GM18502 (cell line): ENCODE measurements around the gene MYCT1.
"Not testable (repeated sequence)": the region's sequence is repeated elsewhere in the genome, so short reads cannot be mapped to it uniquely, and the experiment has no call there.

Experiments used
- ATAC-seq: cut with Tn5 transposase; IDR thresholded peaks from one replicate; pipeline ENCODE4 v1.9.1; 2021; ENCODE audit warnings: mild to moderate bottlenecking; ENCODE audit not compliant: unreplicated experiment, poor library complexity

The MYCT1 gene, protein sequence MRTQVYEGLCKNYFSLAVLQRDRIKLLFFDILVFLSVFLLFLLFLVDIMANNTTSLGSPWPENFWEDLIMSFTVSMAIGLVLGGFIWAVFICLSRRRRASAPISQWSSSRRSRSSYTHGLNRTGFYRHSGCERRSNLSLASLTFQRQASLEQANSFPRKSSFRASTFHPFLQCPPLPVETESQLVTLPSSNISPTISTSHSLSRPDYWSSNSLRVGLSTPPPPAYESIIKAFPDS

DNA sequence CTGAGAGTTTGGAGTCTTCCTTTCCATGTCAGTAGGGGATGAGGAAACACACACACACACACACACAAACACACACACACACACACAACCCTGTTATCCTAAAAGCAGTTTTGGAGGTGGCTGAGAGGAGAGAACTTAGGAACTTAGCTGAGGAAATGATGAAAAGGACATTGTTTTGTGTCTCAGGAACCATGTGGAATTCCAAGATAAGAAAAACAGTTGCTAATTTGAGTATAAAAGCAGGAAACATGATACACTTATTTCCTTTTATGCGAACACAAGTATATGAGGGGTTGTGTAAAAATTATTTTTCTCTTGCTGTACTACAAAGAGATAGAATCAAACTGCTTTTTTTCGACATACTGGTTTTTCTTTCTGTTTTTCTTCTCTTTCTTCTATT lies at the start of gene MYCT1:
TSS of gene MYCT1 (plus strand) at position 264 of the 400 bp plus-strand sequence. CDS start at position 270, 6 bp downstream.
- no peak for ATAC-seq

GRCh38 chr6:152648105-152648504 lies 49.6 kb upstream of the MYCT1 start:
- ATAC-seq, result no peak

DNA sequence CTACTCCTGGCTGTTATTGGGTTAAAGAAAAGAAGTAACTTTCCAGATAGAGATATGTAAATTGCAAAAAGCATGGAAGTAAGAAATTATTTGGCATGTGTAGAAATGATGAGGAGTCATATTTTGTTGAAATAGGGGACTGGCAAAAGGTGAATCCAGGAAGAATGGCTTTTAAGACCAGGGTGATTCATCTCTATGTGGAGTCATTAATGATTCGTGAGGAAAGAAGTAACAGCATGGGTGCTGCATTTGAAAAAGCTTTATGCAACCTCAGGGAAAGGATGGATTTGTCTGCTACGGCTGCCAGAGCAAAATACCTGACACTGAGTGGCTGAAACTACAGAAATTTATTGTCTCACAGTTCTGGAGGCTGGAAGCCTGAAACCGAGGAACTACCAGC lies 45.7 kb upstream of the MYCT1 start:
- ATAC-seq, result no peak

DNA sequence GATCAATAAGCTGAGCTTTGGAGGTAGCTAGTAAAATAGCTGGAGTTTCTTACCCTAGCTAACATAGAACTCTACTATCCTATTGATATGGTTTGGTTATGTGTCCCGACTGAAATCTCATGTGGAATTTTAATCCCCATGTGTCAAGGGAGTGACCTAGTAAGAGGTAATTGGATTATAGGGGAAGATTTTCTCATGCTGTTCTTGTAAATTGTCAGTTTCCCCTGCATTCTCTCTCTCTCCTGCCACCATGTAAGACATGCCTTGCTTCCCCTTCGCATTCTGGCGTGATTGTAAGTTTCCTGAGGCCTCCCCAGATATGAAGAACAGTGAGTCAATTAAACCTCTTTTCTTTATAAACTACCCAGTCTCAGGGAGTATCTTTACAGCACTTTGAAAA lies 35.9 kb upstream of the MYCT1 start:
- ATAC-seq, result no peak

GRCh38 chr6:152669895-152670294 lies 27.8 kb upstream of the MYCT1 start:
- ATAC-seq, result peak; percentile 67

GRCh38 chr6:152671171-152671570 lies 26.5 kb upstream of the MYCT1 start:
- ATAC-seq, result no peak

DNA sequence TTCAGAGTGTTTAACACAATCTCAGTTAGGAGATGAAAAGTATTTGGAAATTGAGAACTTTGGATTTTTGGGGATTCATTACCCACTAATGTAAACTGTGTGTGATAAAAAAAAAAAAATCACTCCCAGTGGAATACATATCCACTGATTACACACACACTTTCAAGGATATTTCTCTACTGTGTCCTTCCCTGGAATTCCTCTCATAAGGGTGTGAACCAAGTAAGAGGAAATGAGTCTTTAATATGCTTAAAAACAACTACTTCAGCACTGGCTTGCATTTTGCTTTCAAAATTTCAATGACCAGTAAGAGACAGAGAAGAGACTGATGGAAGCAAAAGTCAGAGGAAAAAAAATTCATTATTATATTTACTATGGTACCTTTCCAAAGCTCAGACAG lies 24.5 kb upstream of the MYCT1 start:
- ATAC-seq, result no peak

DNA sequence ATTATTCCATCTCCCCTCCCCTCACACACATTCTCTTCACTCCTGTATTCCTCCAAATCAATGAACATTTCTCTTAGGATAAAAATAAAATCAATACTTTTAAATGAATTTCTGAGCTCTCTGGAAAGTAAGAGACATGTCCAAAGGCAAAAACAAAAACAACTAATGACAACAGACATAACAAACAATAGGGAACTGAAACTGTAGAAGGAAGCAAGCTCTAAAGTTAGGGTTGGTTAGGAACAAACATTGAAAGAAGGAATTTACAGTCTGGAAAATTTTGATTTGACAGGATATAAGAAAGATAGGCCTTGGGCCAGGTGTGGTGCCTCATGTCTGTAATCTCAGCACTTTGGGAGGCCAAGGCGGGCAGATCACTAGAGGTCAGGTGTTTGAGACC lies 17.5 kb upstream of the MYCT1 start:
- ATAC-seq, result no peak

DNA sequence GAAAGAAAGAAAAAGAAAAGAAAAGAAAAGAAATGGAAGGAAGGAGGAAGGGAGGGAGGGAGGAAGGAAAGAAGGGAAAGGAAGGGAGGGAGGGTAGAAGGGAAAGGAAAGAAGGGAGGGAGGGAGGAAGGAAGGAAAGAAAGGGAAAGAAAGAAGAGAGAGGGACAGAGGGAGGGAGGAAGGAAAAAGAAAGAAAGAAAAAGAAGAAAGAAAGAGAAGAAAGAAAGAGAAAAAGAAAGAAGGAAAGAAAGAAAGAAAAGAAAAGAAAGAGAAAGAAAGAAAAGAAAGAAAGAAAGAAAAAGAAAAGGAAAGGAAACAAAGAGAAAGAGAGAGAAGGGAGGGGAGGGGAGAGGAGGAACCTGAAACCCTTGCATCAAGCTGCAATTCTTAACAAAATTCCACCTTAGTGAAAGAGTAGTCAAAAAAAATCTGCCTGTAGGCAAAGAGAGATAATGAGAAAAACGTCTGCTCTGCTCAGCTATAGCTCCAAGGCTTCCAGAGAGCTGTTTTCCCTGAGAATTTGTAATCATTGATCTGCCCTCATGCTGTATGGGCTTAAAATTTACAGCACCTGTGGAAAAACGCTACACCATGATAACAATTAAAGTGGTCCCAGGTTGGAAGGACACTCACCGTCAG lies 16.7 kb upstream of the MYCT1 start:
- no peak for ATAC-seq

- no peak for ATAC-seq
These were observed 15.6 kb upstream of the MYCT1 start for GRCh38 chr6:152682141-152682540.

- not testable (repeated sequence) for ATAC-seq
These were observed 14.8 kb upstream of the MYCT1 start for GRCh38 chr6:152682935-152683334.

DNA sequence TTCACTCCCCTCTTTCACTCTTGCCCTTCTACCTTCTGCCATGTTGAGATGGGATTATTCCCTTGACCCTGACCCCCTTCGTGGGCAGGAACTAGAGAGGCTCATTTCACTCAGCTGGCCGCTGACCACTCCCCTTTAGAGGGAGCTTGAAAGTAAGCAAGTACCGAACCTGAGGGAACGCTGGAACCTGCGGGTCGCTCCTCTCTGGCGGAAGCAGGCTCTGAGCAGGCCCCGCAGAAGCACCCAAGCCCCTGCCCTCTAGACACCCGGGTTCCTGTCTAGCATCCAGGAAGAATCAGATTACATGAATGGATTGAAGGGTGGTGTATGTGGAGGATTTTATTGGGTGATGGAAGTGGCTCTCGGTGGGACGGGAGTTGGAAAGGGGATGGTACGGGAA lies 11.9 kb upstream of the MYCT1 start:
- no peak for ATAC-seq

DNA sequence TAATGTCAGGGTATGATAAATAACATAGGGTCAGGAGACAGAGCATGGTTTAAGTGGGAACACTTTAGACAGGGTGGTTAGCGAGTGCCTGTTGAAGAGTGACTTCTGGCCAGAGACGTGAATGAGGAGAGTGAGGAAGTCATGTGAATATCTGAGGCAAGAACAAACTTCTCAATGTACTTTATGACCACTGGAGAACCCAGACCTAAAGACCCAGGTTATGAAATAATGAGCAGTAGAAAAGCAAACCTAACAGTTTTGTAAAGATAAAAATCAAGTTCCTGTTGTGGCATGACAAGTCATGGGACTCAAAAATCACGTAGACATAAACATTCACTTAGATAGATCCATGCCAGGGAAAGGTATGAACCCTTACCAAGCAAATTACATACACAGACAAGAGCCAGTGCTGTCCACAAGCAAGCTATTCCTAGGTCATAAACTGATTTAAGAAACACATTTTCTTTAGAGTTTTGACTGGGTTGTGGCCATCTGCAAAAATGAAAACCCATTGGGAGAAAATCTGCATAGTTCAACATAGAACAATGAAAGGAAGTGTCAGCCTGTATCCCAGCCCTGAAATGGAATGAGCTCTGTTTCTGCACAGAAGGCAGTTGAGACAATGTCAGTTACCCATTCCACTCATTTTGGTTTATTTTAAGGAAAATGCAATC lies 2.2 kb upstream of the MYCT1 start:
- ATAC-seq, result no peak

GRCh38 chr6:152696522-152696921 lies 1.2 kb upstream of the MYCT1 start:
- ATAC-seq, result no peak

- no peak for ATAC-seq
These were observed 995 bp downstream of the MYCT1 start for GRCh38 chr6:152698692-152699091.

- ATAC-seq, result no peak
These were observed 2.7 kb downstream of the MYCT1 start for GRCh38 chr6:152700427-152700826.

- ATAC-seq, result no peak
These were observed 3.6 kb downstream of the MYCT1 start for GRCh38 chr6:152701081-152701862.

- ATAC-seq, result no peak
These were observed 4.2 kb downstream of the MYCT1 start for GRCh38 chr6:152701863-152702401.

DNA sequence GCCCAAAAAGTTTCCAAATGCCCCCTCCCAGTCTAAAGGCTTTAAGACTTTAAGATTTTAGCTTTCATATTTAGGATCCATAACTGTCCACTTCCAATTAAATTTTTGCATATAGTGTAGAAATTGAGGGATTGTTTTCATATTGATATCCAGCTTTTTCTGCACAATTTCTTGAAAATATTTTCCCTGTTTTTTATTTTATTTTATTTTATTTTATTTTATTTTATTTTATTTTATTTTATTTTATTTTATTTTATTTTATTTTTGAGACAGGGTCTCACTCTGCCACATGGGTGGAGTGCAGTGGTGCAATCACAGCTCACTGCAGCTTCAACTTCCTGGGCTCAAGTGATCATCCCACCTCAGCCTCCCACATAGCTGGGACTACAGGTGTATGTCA lies 6.1 kb downstream of the MYCT1 start:
- ATAC-seq, result not testable (repeated sequence)

GRCh38 chr6:152705327-152705726 lies 7.6 kb downstream of the MYCT1 start:
- no peak for ATAC-seq

- no peak for ATAC-seq
These were observed 18.6 kb downstream of the MYCT1 start for GRCh38 chr6:152716322-152716721.
